ENCODE measurements around the gene HHAT. TPM values are rescaled to one million over a fixed set of nuclear protein-coding genes. Genes with fewer than 3 reads are reported as not detected.

The HHAT gene
- total and polyA plus RNA-seq, 2 of the 4 experiments (the other 2 are of a cell fraction), result 1.7 to 2.5 TPM

DNA sequence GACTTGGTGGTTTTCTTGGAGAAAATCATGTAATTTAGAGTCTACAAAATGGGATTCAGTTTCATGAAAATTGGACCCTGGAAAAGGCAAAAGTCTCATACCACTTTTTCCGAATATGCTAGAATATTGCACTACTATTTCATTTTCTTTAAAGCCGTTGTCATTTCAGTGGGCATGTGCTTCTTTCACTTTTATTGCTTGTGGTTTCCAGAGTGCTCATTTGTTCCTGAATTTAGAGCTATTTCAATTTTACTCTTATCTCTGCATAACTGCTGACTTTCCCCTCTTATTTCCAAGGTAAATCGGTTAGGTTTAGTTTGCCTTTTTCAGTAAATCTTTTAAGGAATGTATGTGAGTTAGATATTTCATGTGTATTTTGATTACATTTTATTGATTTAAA, 11.6 kb downstream of the HHAT start:
- H3K14ac ChIP-seq (replicated peaks; ENCODE audit: low read depth, low read length), result no peak overlapping the region
- TF ChIP-seq MAZ (IDR thresholded peaks at IDR 0.05; ENCODE audit: borderline replicate concordance, low read depth, low read length) (no peak), CHD1 (IDR thresholded peaks at IDR 0.05; ENCODE audit: low read depth, low read length) (no peak), POLR2A (IDR thresholded peaks at IDR 0.05; ENCODE audit: low read depth, low read length) (no peak), BHLHE40 (IDR thresholded peaks at IDR 0.05; ENCODE audit: low read depth, low read length) (no peak), NFE2L2 (IDR thresholded peaks at IDR 0.05; ENCODE audit: low read depth, low read length) (no peak), RCOR1 (IDR thresholded peaks at IDR 0.05; ENCODE audit: insufficient replicate concordance, low read length) (no peak), FOS (IDR thresholded peaks at IDR 0.05; ENCODE audit: low read depth, low read length) (no peak), CEBPB (IDR thresholded peaks at IDR 0.05; ENCODE audit: low read depth, low read length) (no peak), RFX5 (IDR thresholded peaks at IDR 0.05; ENCODE audit: low read depth, low read length) (no peak), RAD21 (IDR thresholded peaks at IDR 0.05; ENCODE audit: low read length) (no peak), MAFK (IDR thresholded peaks at IDR 0.05; ENCODE audit: low read depth, low read length) (no peak), SMC3 (IDR thresholded peaks at IDR 0.05; ENCODE audit: low read depth, low read length) (no peak), MXI1 (IDR thresholded peaks at IDR 0.05; ENCODE audit: borderline replicate concordance, low read depth, low read length) (no peak)
- TF ChIP-seq, protein P1, sequence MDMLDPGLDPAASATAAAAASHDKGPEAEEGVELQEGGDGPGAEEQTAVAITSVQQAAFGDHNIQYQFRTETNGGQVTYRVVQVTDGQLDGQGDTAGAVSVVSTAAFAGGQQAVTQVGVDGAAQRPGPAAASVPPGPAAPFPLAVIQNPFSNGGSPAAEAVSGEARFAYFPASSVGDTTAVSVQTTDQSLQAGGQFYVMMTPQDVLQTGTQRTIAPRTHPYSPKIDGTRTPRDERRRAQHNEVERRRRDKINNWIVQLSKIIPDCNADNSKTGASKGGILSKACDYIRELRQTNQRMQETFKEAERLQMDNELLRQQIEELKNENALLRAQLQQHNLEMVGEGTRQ (IDR thresholded peaks at IDR 0.05; ENCODE audit: low read depth, low read length), result no peak
- TF ChIP-seq, protein P2, sequence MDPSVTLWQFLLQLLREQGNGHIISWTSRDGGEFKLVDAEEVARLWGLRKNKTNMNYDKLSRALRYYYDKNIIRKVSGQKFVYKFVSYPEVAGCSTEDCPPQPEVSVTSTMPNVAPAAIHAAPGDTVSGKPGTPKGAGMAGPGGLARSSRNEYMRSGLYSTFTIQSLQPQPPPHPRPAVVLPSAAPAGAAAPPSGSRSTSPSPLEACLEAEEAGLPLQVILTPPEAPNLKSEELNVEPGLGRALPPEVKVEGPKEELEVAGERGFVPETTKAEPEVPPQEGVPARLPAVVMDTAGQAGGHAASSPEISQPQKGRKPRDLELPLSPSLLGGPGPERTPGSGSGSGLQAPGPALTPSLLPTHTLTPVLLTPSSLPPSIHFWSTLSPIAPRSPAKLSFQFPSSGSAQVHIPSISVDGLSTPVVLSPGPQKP (IDR thresholded peaks at IDR 0.05; ENCODE audit: borderline replicate concordance, low read depth, low read length), result no peak
- TF ChIP-seq, protein P3, sequence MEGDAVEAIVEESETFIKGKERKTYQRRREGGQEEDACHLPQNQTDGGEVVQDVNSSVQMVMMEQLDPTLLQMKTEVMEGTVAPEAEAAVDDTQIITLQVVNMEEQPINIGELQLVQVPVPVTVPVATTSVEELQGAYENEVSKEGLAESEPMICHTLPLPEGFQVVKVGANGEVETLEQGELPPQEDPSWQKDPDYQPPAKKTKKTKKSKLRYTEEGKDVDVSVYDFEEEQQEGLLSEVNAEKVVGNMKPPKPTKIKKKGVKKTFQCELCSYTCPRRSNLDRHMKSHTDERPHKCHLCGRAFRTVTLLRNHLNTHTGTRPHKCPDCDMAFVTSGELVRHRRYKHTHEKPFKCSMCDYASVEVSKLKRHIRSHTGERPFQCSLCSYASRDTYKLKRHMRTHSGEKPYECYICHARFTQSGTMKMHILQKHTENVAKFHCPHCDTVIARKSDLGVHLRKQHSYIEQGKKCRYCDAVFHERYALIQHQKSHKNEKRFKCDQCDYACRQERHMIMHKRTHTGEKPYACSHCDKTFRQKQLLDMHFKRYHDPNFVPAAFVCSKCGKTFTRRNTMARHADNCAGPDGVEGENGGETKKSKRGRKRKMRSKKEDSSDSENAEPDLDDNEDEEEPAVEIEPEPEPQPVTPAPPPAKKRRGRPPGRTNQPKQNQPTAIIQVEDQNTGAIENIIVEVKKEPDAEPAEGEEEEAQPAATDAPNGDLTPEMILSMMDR (conservative IDR thresholded peaks at IDR 0.05; ENCODE audit: low read depth, low read length), result no peak
- H3K79me1 ChIP-seq (ENCODE audit: low read depth in 1 of 2, low read length in 2 of 2), result no peaks in the 10 kb centered on the region
- H2AK5ac ChIP-seq (ENCODE audit: low read depth, low read length), result no peak overlapping the region
- H2AK9ac ChIP-seq (replicated peaks; ENCODE audit: low read depth, low read length, poor library complexity), result no peak overlapping the region
- H3K9me1 ChIP-seq (ENCODE audit: insufficient read depth, low read length), result peaks cover 5% of the 10 kb centered on the region; the same call in 1 of the 2 replicates
- dilution Hi-C loops (cut with HindIII; ENCODE audit: low sequenced_read_pairs, unreplicated experiment) (no loop called here), in situ Hi-C loops (cut with MboI; ENCODE audit: low sequenced_read_pairs) (no loop called here), intact Hi-C loops (cut with micrococcal nuclease) (no loop called here)
- no peak overlapping the region for H4K8ac ChIP-seq (ENCODE audit: low read depth in 2 of 2, low read length in 2 of 2)
- H3K23ac ChIP-seq (ENCODE audit: low read depth, low read length), result no peak overlapping the region
- no peak overlapping the region for H3K4ac ChIP-seq (ENCODE audit: low read depth, low read length)
- H3K4me2 ChIP-seq (ENCODE audit: low read depth, low read length), result no peak overlapping the region
- no peaks in the 10 kb centered on the region for H3K36me3 ChIP-seq (ENCODE audit: control insufficient read depth, insufficient read depth, low read length)
- no peak overlapping the region for H2BK120ac ChIP-seq (ENCODE audit: low read depth, low read length)
- H4K5ac ChIP-seq (ENCODE audit: low read depth, low read length), result no peak overlapping the region
- ChIA-PET CTCF (no interaction called here), POLR2A (ENCODE audit: unreplicated experiment) (no interaction called here)
- no TSS peak for BruUV-seq (replicated peaks)
- no peak overlapping the region for H2BK5ac ChIP-seq (ENCODE audit: low read depth, low read length, poor library complexity, severe bottlenecking)
- no peaks in the 10 kb centered on the region for H3K27me3 ChIP-seq (ENCODE audit: control insufficient read depth, insufficient read depth, low read length)
- H3K9ac ChIP-seq (ENCODE audit: low read depth, low read length), result no peak overlapping the region
- no peaks in the 10 kb centered on the region for H3K4me1 ChIP-seq (ENCODE audit: control insufficient read depth, insufficient read depth, low read length)
- no peak overlapping the region for H3K56ac ChIP-seq (ENCODE audit: extremely low read depth, insufficient read depth, low read length)
- H2BK15ac ChIP-seq (ENCODE audit: low read depth, low read length), result no peak overlapping the region
- H2AFZ ChIP-seq (replicated peaks; ENCODE audit: low read length, poor library complexity), result no peak overlapping the region
- H4K20me1 ChIP-seq (ENCODE audit: insufficient read depth, low read length), result no peaks in the 10 kb centered on the region
- H3K9me3 ChIP-seq (ENCODE audit: control insufficient read depth, insufficient read depth, low read length), result no peaks in the 10 kb centered on the region
- no peak overlapping the region for H4K91ac ChIP-seq (ENCODE audit: insufficient read depth, low read depth, low read length)
- H3K4me3 ChIP-seq (ENCODE audit: insufficient read depth, low read depth, low read length), result no peak overlapping the region
- no peak overlapping the region for H2BK20ac ChIP-seq (ENCODE audit: low read depth, low read length)
- no peak overlapping the region for H3K18ac ChIP-seq (ENCODE audit: low read depth, low read length)
- H3K27ac ChIP-seq (ENCODE audit: insufficient read depth, low read length), result no peak overlapping the region
- ATAC-seq (ENCODE audit: low read depth), result no peak
- WGBS, 2 experiments (ENCODE audit: extremely low coverage in 2 of 2, insufficient read length in 1 of 2), result no CpG with 5 or more reads among the region's 3 CpGs
- no peak for DNase-seq
